HUES64 (cell line): Measurements from ENCODE around the gene GRK1.

Source experiments
- H3K27ac ChIP-seq: 2 replicates; pipeline ENCODE4 v1.7.0; 2013; ENCODE audit warnings: low read depth, low read length, inconsistent platforms
- H3K27me3 ChIP-seq: 2 replicates; pipeline ENCODE4 v1.6.1; 2013; ENCODE audit warnings: mild to moderate bottlenecking, low read length; ENCODE audit not compliant: insufficient read depth
- H3K36me3 ChIP-seq: 2 replicates; pipeline ENCODE4 v1.6.1; 2013; ENCODE audit warnings: mild to moderate bottlenecking, low read length; ENCODE audit not compliant: insufficient read depth
- H3K4me1 ChIP-seq: 2 replicates; pipeline ENCODE4 v1.6.1; 2013; ENCODE audit warnings: mild to moderate bottlenecking, low read length, moderate library complexity; ENCODE audit not compliant: insufficient read depth
- H3K4me3 ChIP-seq: 2 replicates; pipeline ENCODE4 v1.5.1; 2013; ENCODE audit warnings: mild to moderate bottlenecking, low read length, moderate library complexity
- H3K9ac ChIP-seq: 2 replicates; pipeline ENCODE4 v1.6.1; 2013; ENCODE audit warnings: mild to moderate bottlenecking, low read depth, low read length
- H3K9me3 ChIP-seq: 2 replicates; pipeline ENCODE4 v1.6.1; 2013; ENCODE audit warnings: low read depth, low read length; ENCODE audit not compliant: insufficient read depth
- WGBS: fragments of 150-250, 120-280 bp; methylation state at CpG from one replicate; pipeline ENCODE4 v1.1.7; 2013; ENCODE audit warnings: missing lambda C conversion rate; 5-methylcytosine and 5-hydroxymethylcytosine counted together

GRK1 gene

DNA sequence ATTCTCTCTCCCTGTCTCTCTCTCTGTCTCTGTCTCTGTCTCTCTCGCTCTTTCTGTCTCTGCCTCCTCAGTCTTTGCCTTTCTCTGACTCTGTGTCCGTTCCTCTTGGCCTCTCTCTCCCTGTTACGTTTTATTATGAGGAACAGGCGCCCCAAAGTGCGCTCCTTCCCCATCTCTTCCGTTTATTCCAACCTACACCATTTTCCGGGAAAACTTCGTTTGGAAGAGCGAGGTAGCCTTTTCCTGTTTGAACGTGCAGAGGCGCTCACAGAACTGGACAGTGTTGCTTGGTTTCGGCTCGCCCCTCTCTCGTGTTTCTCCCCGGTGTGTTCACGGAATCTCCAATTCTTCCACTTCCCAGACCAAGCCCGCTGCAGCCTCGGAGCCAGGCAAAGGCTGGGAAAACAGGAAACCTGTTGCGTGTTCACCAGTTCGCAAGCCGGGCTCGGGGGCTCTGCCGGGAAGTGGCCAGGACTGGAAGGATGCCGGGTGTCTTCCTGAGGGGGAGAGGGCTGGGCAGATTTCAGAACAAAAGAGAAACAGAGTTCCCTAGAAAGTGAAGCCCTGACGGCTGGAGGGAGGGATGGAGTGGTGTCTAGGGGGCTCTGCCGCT, 92.6 kb downstream of the GRK1 start:
- no peaks in the 10 kb centered on the region for H3K9me3 ChIP-seq
- no peaks in the 10 kb centered on the region for H3K36me3 ChIP-seq
- WGBS = 1% methylated on average over 24 of the region's 26 CpGs
- peak overlapping the region; percentile 76 for H3K4me3 ChIP-seq
- peaks cover 44% of the 10 kb centered on the region for H3K27me3 ChIP-seq
- no peaks in the 10 kb centered on the region for H3K4me1 ChIP-seq
- H3K9ac ChIP-seq = peak overlapping the region; percentile 31
- H3K27ac ChIP-seq = no peak overlapping the region

DNA sequence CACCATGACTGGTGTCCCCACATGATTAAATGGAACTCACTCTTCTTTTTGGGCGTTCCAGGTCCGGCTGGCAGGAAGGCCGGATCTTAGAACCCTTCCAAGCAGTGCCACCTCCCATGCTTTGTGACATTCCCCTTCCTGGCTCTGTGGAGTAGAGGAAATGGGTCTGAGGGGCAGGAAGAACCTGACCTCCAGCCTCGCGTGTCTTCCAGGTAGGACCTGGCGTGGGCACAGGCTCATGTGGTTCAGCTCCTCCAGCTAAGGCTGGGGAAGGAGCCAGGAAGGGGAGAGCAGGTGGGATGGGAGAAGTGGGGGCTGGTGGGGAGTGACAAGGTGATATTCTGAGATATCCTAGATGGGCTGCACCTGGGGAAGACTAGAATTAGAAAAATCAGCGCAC, 94.1 kb downstream of the GRK1 start:
- H3K4me1 ChIP-seq = no peaks in the 10 kb centered on the region
- H3K9ac ChIP-seq = no peak overlapping the region
- no peak overlapping the region for H3K27ac ChIP-seq
- H3K27me3 ChIP-seq = peaks cover 44% of the 10 kb centered on the region
- no peaks in the 10 kb centered on the region for H3K9me3 ChIP-seq
- no peak overlapping the region for H3K4me3 ChIP-seq
- H3K36me3 ChIP-seq = no peaks in the 10 kb centered on the region
- WGBS = 91% methylated on average over 7 of the region's 7 CpGs

DNA sequence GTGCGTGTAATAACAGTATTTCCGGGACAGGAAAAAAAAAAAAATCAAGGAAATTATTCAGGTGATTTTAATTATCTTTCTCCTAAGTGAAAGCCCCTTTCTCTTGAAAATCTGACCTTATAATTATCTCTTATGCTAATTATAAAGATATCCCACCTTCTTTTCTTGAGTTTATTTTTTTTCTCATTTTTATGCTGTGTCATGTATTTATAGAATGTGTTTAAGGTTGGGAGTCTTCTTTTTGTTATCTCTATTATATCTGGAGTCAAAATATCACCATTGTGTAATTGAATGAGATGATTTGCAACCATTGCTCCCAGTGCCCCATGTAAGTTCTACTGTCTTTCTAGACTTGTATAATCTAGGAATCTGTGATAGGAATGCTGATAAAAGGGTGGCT, 95.1 kb downstream of the GRK1 start:
- Histone ChIP-seq H3K9ac (no peak overlapping the region), H3K4me3 (no peak overlapping the region), H3K4me1 (no peaks in the 10 kb centered on the region), H3K36me3 (no peaks in the 10 kb centered on the region), H3K9me3 (no peaks in the 10 kb centered on the region), H3K27ac (no peak overlapping the region), H3K27me3 (peaks cover 44% of the 10 kb centered on the region)
- 93% methylated on average over 2 of the region's 2 CpGs for WGBS

DNA sequence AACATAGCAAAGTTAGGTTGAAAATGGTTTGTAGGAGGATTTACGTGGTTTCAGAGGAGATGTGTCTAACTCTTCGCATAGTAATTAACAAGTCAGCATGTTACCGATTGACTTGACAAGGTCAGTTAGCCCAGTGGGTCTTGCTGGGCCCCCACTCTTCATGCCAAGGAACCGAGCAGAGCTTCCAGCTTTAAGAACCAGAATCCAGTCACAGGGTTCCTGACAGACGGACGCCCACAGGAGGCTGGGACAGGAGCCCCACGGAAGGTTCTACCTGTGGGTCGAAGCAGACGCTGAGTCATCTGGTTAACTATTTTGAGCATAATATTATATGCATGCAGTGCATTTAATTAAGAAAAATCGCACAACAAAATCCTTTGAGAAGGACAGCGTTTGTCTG, 95.5 kb downstream of the GRK1 start:
- Histone ChIP-seq H3K9ac (no peak overlapping the region), H3K9me3 (no peaks in the 10 kb centered on the region), H3K4me3 (no peak overlapping the region), H3K27ac (no peak overlapping the region), H3K36me3 (no peaks in the 10 kb centered on the region), H3K27me3 (peaks cover 39% of the 10 kb centered on the region), H3K4me1 (no peaks in the 10 kb centered on the region)
- WGBS = 65% methylated on average over 10 of the region's 11 CpGs

DNA sequence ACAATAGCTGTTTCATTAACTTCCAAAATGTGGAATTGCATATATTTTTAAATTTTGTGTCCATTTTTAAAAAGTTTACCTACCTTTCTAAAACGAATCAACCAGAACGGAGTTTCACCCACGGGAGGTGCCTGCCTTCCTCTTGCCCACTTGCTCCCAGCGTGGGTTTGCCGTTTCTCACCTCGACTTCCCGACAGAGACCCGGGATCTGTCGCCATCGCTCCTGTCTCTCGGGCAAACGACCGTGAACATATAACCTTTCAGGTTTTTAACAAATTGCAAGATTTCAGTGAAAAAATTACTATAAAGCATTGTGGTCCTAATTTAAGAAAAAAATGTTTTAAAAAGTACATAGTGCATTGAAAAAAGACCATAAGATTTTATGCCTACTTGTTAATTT, 96.2 kb downstream of the GRK1 start:
- Histone ChIP-seq H3K36me3 (no peaks in the 10 kb centered on the region), H3K9ac (no peak overlapping the region), H3K27me3 (peaks cover 32% of the 10 kb centered on the region), H3K4me1 (no peaks in the 10 kb centered on the region), H3K9me3 (no peaks in the 10 kb centered on the region), H3K27ac (no peak overlapping the region), H3K4me3 (no peak overlapping the region)
- 88% methylated on average over 13 of the region's 13 CpGs for WGBS

DNA sequence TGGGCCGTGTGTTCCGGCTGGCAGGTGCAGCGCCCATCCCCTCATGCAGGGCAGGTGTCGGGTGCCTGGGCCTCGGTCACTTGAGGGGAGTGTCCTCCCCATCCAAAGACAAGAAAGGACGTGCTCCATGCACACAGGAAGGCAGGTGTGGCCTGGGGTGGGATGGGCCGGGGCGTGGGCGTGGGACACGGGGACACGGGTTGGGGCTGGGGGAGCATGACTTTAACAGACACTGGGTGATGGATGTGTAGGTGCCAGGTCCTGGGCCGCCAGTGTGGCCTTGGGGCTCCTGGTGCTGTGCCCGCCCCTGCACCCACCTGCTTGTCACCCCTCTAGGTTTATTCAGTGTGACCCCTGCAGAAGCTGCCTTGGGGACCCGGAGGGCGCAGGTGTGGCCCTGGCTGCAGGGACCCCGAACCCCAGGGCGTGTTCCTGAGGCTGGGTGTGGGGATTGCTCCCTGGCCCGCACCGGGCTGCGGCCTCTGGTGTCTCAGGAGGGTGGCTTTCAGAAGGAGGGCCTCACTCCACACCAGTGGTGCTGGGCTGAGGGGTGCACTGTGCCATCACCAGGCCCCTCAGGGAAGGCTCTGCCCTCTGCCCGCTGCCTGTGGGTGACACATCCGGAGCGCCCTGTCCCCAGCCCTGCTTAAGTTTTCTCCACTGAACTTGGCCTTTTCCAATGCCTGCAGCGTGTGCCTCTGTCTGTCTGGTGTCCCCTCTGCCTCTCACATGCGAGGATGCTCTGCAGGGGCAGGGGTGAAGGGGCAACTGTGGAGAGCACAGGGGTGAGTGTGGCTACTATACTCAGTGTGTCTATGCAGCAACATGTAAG, 97.2 kb downstream of the GRK1 start:
- Histone ChIP-seq H3K9me3 (no peaks in the 10 kb centered on the region), H3K4me1 (no peaks in the 10 kb centered on the region), H3K36me3 (no peaks in the 10 kb centered on the region), H3K27me3 (peaks cover 26% of the 10 kb centered on the region), H3K4me3 (no peak overlapping the region), H3K9ac (no peak overlapping the region), H3K27ac (no peak overlapping the region)
- WGBS = 91% methylated on average over 25 of the region's 25 CpGs

DNA sequence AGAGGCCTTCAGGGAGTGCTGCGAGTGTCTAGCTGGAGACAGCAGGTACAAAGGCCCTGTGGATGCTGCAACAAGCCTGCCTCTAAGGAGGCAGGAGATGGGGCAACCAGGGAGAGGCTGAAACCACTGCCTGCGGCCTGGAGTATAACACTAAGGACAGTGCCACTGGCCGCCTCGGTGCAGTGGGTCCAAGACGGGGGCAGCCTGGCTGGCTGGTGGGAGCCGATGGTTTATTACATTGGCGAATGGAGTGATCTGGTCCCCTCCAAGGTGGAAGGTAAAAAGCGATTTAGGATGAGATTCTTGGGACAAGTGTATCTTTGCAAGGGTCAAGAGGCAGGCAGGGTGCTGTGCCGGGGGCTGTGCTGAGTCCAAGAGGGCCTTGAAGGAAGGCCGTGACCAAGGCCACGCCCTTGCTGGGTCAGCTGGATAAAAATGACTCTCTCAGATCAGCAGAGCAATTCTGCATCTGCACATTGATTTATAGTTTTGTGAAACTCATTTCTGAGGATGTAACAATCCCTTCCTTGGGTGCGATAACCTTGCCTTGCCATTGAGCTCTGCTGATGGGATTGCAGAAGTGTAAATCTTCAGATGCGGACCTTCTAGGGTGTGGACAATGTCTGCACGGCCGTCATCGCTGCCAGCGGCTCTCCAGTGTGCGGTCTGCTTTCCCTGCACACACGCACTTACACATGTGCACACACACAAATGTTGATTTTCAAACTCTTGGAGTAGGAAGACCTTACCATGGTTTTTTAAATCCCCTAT, 98.0 kb downstream of the GRK1 start:
- 92% methylated on average over 19 of the region's 19 CpGs for WGBS
- no peak overlapping the region for H3K9ac ChIP-seq
- no peaks in the 10 kb centered on the region for H3K36me3 ChIP-seq
- no peaks in the 10 kb centered on the region for H3K4me1 ChIP-seq
- no peaks in the 10 kb centered on the region for H3K9me3 ChIP-seq
- H3K4me3 ChIP-seq = no peak overlapping the region
- peaks cover 18% of the 10 kb centered on the region for H3K27me3 ChIP-seq
- H3K27ac ChIP-seq = no peak overlapping the region

DNA sequence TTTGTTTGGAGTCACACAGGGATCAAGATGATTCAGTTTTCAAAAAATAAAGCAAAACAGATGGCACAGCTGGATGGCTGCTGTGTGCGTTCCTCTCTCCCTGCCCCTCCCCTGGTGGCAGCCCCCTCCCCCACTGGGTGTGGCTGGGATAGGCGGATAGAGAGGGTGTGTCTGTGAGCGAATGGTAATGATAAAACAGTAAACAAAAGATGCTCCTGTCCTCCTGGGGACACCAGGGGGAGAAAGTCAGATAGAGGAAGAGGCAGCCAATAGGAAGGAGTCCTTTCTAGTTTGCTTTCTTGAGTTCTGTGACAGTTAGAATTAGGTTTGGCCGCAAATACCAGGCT, 98.5 kb downstream of the GRK1 start:
- H3K27ac ChIP-seq = no peak overlapping the region
- H3K9ac ChIP-seq = no peak overlapping the region
- H3K36me3 ChIP-seq = no peaks in the 10 kb centered on the region
- no peaks in the 10 kb centered on the region for H3K4me1 ChIP-seq
- 75% methylated on average over 4 of the region's 4 CpGs for WGBS
- peaks cover 13% of the 10 kb centered on the region for H3K27me3 ChIP-seq
- no peaks in the 10 kb centered on the region for H3K9me3 ChIP-seq
- no peak overlapping the region for H3K4me3 ChIP-seq

DNA sequence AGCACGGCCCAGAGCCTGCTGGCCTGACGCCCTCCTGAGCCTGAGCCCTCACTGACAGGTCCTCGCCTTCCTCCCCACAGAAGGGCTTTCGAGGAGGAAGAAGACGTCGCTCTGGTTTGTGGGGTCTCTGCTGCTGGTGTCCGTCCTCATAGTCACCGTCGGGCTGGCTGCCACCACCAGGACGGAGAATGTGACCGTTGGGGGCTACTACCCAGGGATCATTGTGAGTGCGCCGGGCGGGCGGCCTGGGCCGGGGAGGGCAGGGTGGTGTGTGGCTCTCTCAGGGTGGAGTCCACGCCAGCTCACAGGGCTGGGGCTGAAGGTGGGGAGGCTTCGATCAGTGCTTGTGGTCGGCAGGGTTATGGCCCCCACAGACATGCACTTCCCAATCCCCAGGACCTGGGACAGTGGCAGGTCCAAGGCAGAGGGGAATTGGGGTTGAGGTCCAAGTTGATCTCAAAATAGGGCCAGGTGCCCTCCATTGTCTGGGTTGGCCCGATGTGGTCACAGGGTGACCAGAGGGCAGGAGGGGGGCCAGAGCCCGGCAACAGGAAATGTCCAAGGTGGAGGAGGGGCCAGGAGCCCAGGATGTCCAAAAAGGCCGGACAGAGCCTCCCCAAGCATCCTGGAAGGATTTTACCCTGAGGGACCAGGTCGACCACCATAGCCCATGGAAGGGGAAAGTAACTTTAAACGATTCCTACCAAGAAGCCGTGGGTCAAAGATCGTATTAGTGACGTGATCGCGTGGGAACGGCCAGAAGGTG, 99.2 kb downstream of the GRK1 start:
- Histone ChIP-seq H3K9me3 (no peaks in the 10 kb centered on the region), H3K4me3 (no peak overlapping the region), H3K27ac (no peak overlapping the region), H3K27me3 (peaks cover 6% of the 10 kb centered on the region), H3K4me1 (no peaks in the 10 kb centered on the region), H3K9ac (no peak overlapping the region), H3K36me3 (no peaks in the 10 kb centered on the region)
- 90% methylated on average over 30 of the region's 30 CpGs for WGBS

DNA sequence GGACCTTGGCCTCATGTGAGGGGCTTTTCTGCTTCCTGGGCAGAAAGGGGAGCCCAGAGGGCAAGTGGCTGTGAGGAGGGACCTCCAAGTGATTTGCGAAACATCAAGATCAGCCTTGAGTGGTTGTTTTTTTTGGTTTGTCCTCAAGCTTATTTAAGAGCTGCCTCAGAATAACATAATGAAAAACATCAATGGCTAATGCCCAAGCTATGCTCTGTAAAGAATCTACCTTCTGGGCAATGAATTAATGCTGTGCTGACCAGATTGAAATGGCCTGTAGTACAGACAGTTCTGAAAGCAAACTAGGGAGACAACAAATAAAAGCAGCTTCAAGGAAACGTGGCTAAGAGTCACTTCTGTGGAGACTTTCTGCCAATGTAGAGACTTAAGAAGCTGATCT, 100.3 kb downstream of the GRK1 start:
- 86% methylated on average over 2 of the region's 2 CpGs for WGBS
- no peaks in the 10 kb centered on the region for H3K36me3 ChIP-seq
- no peak overlapping the region for H3K9ac ChIP-seq
- no peak overlapping the region for H3K27ac ChIP-seq
- H3K27me3 ChIP-seq = no peaks in the 10 kb centered on the region
- no peak overlapping the region for H3K4me3 ChIP-seq
- H3K9me3 ChIP-seq = no peaks in the 10 kb centered on the region
- H3K4me1 ChIP-seq = no peaks in the 10 kb centered on the region
